IPS-15b (cell line): ENCODE results near the gene TEX22.

Experiments used
- H3K27me3 ChIP-seq: one replicate; pipeline ENCODE4 v1.6.1; 2013; ENCODE audit warnings: low read length; ENCODE audit not compliant: control insufficient read depth, insufficient read depth
- H3K36me3 ChIP-seq: one replicate; pipeline ENCODE4 v1.6.1; 2013; ENCODE audit warnings: low read length; ENCODE audit not compliant: control insufficient read depth, insufficient read depth
- H3K4me1 ChIP-seq: one replicate; pipeline ENCODE4 v1.6.1; 2013; ENCODE audit warnings: mild to moderate bottlenecking, low read length; ENCODE audit not compliant: control insufficient read depth, insufficient read depth
- H3K4me3 ChIP-seq: one replicate; pipeline ENCODE4 v1.5.1; 2013; ENCODE audit warnings: low read depth, low read length
- H3K9ac ChIP-seq: one replicate; pipeline ENCODE4 v1.6.1; 2013; ENCODE audit warnings: low read depth, mild to moderate bottlenecking, low read length
- H3K9me3 ChIP-seq: one replicate; pipeline ENCODE4 v1.6.1; 2013; ENCODE audit warnings: mild to moderate bottlenecking, low read length; ENCODE audit not compliant: control insufficient read depth, insufficient read depth

Gene TEX22

DNA sequence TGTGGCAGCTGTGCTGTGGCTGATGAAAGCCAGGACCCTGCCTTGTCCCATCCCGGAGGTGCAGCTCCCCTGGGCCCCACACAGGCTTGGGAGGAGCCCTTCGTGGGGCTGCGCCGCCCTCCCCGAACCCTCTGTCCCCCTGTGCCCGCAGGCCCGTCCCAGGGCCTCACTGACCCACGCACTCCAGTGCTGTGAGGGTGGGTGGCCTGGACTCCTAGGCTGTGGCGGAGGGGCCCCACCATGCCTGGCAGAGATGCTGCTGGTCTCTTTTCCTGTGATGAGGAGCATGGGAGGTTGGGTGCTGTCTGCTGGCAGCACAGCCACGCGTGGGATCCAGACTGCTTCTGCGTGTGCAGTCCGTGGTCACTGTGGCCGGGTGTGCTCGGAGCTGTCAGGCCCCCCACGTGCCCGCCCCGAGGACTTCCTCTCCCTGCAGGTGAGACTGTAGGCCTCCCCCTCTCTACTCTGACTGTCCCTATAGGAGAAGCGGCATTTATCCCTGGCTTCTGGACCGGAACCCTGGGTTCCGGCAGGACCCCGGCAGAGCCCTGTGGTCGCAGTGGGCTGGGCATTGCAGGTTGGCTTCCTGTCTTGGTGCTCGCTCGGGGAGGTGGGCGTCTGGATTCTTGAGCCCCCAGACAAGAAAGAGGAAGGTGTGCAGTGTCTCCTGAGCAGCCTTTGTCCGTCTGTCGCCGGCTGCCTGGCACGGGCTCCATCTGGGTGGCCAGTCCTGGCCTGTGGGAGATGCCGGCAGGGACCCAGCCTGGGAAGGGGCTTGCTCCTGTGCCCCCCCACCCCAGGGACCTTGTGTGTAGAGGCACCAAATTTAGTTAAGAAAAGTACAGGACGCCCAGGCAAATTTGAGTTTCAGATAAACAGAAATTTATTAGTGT is 23.6 kb downstream of the TEX22 start:
- Histone ChIP-seq H3K9me3 (no peaks in the 10 kb centered on the region), H3K27me3 (no peaks in the 10 kb centered on the region), H3K36me3 (peaks cover 19% of the 10 kb centered on the region), H3K9ac (no peak overlapping the region), H3K4me3 (no peak overlapping the region), H3K4me1 (peaks cover 7% of the 10 kb centered on the region)

DNA sequence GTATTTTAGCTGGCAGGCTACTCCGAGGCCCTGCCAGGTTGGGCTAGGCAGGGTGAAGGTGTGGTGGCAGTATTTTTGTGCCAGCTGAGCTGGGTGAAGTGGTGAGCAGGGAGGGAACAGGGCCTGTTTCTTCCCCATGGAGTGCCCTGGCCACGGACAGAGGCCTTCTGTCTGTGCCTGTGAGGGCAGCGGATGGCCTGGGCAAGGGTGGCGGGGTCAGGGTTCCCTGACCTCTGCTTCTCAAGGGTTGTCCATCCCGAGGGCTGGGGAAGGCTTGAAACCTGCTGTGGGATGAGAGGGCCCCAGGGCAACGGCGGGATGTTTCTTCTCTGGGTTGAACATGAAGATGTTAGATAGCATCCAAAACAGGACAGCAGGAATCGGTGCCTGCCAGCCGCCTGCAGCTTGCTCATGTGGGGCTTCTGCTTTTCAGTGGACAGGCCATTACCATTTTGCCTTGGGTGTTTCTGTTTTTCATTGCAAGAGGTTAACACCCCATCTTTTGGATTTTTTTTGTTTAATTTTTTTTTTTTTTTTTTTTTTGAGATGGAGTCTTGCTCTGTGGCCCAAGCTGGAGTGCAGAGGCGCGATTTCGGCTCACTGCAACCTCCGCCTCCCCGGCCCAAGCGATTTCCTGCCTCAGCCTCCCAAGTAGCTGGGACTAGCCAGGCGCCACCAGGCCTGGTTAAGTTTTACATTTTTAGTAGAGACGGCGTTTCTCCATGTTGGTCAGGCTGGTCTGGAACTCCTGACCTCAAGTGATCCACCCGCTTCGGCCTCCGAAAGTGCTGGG is 24.6 kb downstream of the TEX22 start:
- H3K9me3 ChIP-seq = no peaks in the 10 kb centered on the region
- no peak overlapping the region for H3K9ac ChIP-seq
- no peaks in the 10 kb centered on the region for H3K27me3 ChIP-seq
- H3K36me3 ChIP-seq = peaks cover 16% of the 10 kb centered on the region
- no peak overlapping the region for H3K4me3 ChIP-seq
- H3K4me1 ChIP-seq = peaks cover 7% of the 10 kb centered on the region

DNA sequence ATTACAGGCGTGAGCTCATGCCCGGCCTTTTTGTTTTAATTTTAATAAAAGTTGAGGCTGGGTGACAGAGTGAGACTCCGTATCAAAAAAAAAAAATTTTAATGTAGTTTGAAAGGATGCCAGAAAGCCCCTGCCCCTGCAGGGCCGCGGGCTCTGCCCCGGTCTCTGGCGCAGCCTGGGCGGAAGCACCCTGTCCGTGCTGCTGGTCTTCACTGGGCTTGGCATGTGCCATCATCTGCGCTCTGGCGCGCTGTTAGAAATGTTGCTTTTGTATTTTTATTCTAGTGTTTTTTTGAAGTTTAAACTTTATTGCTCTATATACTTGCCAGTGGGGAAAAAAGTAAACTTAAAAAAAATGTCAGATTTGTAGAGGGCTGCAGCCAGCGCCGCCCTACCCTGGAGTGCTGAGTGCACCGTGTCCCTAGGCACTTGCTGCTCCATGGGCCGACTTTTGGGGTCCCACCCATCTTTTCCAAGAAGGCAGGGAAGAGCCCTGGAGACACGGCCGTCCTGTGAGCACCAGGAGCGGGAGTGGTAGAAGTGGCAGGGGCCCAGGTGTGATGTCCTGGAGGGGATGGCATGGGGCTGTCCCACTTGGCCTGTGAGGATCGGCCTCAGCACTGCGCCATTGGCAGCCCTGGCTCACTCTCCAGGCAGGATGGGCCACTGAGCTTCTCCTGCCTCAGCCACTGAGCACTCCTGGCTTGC is 25.3 kb downstream of the TEX22 start:
- H3K36me3 ChIP-seq = peaks cover 15% of the 10 kb centered on the region
- no peak overlapping the region for H3K9ac ChIP-seq
- no peaks in the 10 kb centered on the region for H3K9me3 ChIP-seq

DNA sequence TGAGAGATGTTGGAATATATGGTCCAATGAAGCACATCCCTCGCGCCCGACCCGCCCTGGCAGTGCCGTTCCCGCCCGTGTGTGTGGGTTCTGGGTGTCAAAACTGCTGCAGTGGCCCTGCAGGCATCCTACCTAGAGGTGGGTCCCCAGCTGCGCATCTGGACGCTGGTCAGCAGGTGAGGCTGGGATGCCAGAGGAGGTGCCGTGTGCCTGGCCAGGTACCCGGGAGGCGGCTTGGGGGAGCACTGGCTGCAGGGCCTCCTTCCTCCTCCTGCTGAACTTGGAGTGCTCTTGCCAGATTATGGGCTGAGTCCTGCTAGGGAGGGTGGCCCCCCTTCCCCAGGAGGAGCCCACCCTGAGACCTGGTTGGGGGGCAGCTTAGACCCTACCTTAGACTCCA is 26.5 kb downstream of the TEX22 start:
- Histone ChIP-seq H3K4me1 (peaks cover 2% of the 10 kb centered on the region), H3K9me3 (no peaks in the 10 kb centered on the region), H3K4me3 (no peak overlapping the region), H3K36me3 (peaks cover 15% of the 10 kb centered on the region), H3K9ac (no peak overlapping the region), H3K27me3 (no peaks in the 10 kb centered on the region)

More for the DNA sequence above, 25.3 kb downstream of the TEX22 start:
- Histone ChIP-seq H3K4me1 (peaks cover 5% of the 10 kb centered on the region), H3K27me3 (no peaks in the 10 kb centered on the region), H3K4me3 (no peak overlapping the region)

DNA sequence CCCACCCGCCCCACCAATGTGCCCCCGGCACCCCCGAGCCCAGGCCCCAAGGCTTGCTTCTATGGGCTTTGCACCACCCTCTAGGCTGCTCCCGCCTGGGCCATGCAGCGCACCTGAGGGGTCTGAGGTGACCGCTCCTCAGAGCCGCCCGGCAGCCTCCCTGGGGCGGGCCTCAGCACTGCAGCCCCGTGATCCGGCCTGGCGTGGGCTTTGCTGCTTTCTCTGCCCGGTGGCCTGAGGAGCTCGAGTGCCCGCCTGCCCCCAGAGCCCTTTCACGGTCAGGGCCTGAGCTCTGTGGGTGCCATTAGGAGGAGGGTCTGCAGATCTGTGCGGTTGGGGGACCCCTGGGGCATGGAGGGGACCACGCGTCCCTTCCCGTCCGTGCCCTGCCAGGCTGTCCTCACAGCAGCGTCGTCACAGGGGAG is 27.5 kb downstream of the TEX22 start:
- no peak overlapping the region for H3K4me3 ChIP-seq
- peaks cover 2% of the 10 kb centered on the region for H3K4me1 ChIP-seq
- no peaks in the 10 kb centered on the region for H3K27me3 ChIP-seq
- H3K36me3 ChIP-seq = peaks cover 15% of the 10 kb centered on the region
- H3K9me3 ChIP-seq = no peaks in the 10 kb centered on the region
- no peak overlapping the region for H3K9ac ChIP-seq

DNA sequence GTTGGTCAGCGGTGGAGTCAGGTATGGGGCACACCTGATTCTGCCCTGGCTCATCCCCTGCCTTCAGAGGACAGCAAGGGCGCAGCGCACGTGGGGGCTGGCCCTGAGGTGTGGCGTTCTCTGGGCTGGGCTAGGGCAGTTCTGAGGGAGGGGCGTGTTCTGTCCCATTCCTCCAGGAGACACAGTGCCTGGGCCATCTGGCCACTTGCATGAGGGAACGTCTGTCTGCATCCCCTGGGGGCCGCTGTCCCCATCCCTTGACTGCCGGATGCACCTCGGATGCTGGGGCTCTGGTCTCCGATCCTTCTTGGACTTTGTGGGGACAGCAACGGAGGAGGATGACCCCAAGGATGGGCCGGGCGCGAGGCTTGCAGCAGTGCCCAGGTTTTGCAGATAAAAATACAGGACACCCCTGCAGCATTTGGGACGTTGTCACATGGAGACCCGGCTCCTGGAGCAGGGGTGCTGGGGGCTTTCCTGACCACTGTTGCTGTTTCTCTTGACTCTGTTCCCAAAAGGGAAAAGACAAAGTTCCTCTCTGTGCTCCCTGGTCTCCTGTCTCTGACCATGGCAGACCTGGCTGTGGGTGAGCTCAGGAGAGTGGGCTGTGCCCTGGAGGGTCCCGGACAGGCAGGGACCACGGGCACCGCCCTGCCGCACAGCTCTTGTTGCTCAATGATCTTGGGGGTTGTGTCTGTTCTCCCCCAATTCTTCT is 28.2 kb downstream of the TEX22 start:
- Histone ChIP-seq H3K4me3 (no peak overlapping the region), H3K9ac (no peak overlapping the region), H3K36me3 (peaks cover 14% of the 10 kb centered on the region), H3K4me1 (no peaks in the 10 kb centered on the region), H3K27me3 (no peaks in the 10 kb centered on the region), H3K9me3 (no peaks in the 10 kb centered on the region)

DNA sequence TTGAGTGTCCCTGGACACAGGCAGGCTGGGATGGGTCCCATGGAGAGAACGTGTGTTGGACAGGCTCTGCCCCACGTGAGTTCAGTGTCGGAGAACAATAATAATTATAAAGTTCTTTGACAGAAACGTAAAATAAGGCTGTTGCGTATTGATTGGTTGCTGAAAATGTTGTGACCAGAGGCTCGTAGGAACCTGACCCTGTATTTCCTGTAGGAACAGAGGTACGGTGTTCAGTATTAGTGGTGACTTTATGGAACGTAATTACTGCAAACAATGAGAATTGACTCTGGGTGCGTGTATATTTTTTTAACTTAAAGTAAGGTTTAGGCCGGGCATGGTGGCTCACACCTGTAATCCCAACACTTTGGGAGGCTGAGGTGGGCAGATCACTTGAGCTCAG is 29.1 kb downstream of the TEX22 start:
- Histone ChIP-seq H3K27me3 (no peaks in the 10 kb centered on the region), H3K4me3 (no peak overlapping the region), H3K4me1 (no peaks in the 10 kb centered on the region), H3K9me3 (no peaks in the 10 kb centered on the region), H3K9ac (no peak overlapping the region), H3K36me3 (peaks cover 10% of the 10 kb centered on the region)

DNA sequence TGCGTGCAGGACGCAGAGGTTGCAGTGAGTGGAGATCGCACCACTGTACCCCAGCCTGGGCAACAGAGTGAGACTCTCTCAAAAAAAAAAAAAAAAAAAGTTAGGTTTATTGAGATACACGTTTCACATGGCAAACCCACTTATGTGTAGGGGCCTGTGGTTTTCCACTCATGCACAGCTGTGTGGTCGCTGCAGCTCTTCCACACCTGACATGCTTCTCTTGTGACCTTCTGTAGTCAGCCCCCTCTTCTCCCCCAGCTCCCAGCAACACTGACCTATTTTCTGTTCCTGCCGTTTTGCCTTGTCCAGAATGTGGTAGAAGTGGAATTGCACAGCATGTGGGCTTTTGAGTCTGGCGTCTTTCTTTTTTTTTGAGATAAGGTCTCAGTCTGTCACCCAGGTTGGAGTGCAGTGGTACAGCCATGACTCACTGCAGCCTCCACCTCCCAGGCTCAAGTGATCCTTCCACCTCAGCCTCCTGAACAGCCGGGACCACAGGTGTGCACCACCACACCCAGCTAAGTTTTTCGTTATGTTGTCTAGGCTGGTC is 29.7 kb downstream of the TEX22 start:
- H3K27me3 ChIP-seq = no peaks in the 10 kb centered on the region
- no peak overlapping the region for H3K4me3 ChIP-seq
- H3K9ac ChIP-seq = no peak overlapping the region
- H3K36me3 ChIP-seq = peaks cover 10% of the 10 kb centered on the region
- no peaks in the 10 kb centered on the region for H3K9me3 ChIP-seq
- H3K4me1 ChIP-seq = no peaks in the 10 kb centered on the region

DNA sequence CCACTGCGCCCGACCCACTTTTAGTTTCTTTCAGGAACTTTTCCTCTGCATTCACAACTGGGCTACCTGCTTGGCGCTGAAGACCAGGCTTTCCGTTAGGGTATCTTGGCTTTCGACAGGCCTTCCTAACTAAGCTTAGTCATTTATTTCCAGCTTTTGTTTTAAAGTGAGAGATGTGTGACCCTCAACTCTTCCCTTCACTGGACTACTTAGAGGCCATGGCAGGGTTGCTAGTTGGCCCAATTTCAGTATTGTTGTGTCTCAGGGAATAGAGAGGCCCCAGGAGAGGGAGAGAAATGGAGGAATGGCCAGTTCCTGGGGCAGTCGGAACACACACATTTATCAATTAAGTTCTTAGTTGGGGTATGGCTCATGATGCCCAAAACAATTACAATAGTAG is 31.7 kb downstream of the TEX22 start:
- no peaks in the 10 kb centered on the region for H3K9me3 ChIP-seq
- H3K4me1 ChIP-seq = no peaks in the 10 kb centered on the region
- no peak overlapping the region for H3K9ac ChIP-seq
- no peak overlapping the region for H3K4me3 ChIP-seq
- H3K27me3 ChIP-seq = no peaks in the 10 kb centered on the region
- peaks cover 4% of the 10 kb centered on the region for H3K36me3 ChIP-seq

DNA sequence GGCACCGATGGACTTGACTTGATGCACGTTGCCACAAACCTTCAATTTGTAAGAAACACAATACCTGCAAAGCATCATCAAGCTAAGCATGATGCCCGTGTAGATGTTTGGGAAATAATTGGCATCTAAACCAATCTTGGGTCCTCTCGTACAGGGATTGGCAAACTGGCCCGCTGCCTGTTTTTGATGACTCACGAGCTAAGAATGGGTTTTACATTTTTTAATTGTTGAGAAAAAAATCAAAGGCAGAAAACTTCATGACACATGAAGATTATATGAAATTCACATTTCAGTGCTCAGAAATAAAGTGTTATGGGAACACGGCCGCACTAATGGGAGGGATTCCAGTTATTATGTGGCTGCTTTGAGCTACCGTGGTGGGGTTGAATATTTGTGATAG is 32.2 kb downstream of the TEX22 start:
- no peak overlapping the region for H3K4me3 ChIP-seq
- no peaks in the 10 kb centered on the region for H3K27me3 ChIP-seq
- peaks cover 3% of the 10 kb centered on the region for H3K36me3 ChIP-seq
- H3K9ac ChIP-seq = no peak overlapping the region
- no peaks in the 10 kb centered on the region for H3K9me3 ChIP-seq
- H3K4me1 ChIP-seq = no peaks in the 10 kb centered on the region

DNA sequence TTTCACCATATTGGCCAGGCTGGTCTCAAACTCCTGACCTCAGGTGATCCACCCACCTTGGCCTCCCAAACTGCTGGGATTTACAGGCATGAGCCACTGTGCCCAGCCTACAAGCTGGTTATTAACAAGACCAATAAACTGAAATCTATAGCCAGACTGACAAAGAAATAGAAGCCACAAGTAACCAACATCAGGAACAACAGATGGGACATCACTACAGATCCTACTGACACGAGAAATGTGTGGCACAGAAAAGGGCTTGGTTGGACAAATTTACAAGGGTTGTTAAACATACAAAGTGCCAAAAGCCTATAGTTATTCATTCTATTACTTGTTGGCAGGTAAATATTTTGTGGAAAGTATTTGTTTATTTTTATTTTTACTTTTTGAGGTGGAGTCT is 32.9 kb downstream of the TEX22 start:
- H3K4me3 ChIP-seq = no peak overlapping the region
- H3K27me3 ChIP-seq = no peaks in the 10 kb centered on the region
- no peaks in the 10 kb centered on the region for H3K9me3 ChIP-seq
- H3K4me1 ChIP-seq = no peaks in the 10 kb centered on the region
- H3K9ac ChIP-seq = no peak overlapping the region
- peaks cover 3% of the 10 kb centered on the region for H3K36me3 ChIP-seq
